GM12874 (cell line): ENCODE results near the gene C11orf21.

Source experiments
- TF ChIP-seq, protein P1 (sequence below): IDR thresholded peaks from 2 replicates; pipeline ENCODE4 v1.5.1; 2011; ENCODE audit warnings: low read depth, mild to moderate bottlenecking, control low read depth, low read length, moderate library complexity; ENCODE audit not compliant: insufficient read depth

C11orf21 gene

DNA sequence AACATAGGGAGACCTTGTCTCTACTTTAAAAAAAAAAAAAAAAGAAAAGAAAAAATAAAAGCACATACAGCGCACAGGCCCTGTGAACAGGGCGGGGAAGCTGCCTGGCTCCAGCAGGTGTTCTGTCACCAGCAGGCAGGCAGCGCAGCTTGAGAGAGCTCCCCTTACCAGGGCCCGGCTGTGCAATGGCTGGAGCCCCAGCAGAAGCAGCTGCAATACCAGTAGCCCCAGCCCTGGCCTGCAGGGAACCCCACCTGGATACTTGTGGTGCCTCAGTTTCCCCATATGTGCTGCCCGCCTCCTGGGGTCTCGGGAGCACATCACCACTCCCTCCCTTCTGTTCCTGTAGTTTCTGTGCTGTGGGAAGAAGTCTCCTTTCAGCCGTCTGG is 12.4 kb upstream of the C11orf21 start:
- TF ChIP-seq, protein P1, sequence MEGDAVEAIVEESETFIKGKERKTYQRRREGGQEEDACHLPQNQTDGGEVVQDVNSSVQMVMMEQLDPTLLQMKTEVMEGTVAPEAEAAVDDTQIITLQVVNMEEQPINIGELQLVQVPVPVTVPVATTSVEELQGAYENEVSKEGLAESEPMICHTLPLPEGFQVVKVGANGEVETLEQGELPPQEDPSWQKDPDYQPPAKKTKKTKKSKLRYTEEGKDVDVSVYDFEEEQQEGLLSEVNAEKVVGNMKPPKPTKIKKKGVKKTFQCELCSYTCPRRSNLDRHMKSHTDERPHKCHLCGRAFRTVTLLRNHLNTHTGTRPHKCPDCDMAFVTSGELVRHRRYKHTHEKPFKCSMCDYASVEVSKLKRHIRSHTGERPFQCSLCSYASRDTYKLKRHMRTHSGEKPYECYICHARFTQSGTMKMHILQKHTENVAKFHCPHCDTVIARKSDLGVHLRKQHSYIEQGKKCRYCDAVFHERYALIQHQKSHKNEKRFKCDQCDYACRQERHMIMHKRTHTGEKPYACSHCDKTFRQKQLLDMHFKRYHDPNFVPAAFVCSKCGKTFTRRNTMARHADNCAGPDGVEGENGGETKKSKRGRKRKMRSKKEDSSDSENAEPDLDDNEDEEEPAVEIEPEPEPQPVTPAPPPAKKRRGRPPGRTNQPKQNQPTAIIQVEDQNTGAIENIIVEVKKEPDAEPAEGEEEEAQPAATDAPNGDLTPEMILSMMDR: no peak

DNA sequence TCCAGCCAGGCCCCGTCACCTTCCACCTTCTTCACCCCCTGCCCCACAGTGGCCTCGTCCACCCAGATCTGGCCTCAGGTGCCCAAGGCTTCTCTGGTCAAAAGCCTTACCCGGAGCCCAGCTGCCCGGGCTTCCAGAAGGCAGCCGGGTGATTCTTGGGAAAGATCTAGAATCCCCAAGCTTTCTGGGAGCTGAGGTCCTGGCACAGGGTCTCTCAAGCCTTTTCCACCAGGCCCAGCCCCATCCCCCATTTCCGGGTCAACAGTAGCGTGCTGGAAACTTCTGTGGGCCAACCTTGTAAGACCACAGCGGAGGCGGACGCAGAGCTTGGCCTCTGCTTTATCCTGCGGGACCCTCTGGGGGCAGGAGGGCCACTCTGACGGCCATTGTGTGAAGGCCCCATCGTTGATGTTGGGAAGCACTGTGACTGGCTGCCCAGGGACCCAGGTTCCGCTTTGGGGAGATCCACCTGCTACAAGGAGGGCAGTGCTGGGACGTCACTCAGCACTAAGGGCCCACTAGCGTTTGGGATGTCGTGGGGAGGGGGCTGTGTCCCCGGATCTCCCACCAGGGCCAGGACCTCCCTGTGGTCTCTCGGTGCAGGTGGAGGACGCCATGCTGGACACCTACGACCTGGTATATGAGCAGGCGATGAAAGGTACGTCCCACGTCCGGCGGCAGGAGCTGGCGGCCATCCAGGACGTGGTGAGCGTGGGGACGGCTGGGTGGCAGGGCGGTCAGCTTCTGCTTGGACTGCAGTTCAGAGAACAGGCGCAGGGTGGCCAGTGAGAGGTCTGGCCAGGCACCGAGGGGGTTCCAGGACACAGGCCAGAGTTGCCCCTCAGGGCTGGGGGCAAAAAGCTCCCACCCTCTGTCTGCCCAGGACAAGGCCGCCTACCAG is 11.6 kb upstream of the C11orf21 start:
- TF ChIP-seq, protein P1: no peak

GRCh38 chr11:2312232-2313042 is 10.7 kb upstream of the C11orf21 start:
- TF ChIP-seq, protein P1: no peak

DNA sequence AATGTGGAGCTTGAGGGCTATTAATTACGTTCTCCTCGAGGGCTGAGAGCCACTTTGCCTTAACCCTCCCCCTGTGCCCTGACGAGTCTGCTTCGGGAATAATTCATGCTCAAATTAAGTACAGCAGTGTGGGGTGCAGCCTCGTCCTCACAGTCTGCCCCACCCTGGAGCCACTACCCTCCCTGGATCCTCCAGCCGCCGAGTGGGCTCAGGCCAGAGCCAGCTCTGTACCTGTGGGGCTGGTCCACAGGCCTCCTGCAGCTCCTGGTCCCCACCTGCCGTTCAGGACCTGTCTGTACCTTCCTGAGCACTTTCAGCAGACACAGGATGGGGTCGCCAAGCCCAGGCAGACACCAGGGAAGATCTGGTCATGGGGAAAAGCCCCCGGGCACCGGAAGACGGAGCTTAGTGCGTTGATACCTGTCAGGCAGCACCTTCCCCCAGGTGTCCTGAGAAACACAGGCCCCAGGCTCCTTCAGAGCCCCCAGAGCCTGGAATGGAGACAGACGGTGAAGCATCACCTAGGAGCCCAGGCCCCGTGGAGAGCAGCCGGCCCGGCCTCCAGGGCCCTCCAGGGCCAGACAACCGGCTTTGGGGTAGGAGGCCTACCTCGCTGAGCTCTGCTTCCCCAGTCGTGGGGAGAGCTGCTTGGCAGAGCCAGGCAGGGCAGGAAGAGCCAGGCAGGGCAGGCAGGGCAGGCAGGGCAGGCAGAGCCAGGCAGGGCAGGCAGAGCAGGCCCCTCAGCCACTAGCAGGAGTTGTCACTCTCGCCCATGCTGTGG is 9.8 kb upstream of the C11orf21 start:
- TF ChIP-seq, protein P1: no peak

DNA sequence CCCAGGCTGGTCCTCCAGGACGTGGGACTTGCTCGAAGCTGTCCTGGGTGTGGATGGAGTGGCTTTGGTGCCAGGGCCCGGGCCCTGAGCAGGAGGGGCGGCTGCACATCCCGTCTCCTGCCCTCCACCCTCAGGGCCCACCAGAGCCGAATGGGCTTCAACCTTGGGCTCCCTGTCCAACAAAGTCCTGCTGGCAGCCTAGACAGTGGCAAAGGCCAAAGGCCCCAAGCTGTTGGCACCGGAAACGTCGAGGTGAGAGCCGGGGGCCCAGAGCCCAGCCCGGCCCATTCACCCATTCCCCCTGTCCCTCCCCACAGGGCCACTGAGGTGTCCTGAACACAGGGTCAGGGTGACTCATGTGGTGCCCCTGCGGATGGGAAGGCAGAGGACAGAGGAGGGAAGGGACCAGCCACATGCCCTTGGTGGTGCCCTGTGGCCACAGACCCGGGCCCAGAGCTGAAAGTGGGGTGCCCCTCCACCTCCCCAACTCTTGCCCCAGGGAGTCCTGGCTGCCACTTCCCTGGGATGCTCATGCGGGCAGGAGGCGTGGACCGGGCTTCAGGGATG is 9.2 kb upstream of the C11orf21 start:
- TF ChIP-seq, protein P1: no peak

GRCh38 chr11:2310073-2310785 is 8.5 kb upstream of the C11orf21 start:
- TF ChIP-seq, protein P1: no peak
